GM12874 (cell line): Measurements from ENCODE around the gene POU3F1.

Source experiments
- CTCF ChIP-seq: IDR thresholded peaks from 2 replicates; pipeline ENCODE4 v1.5.1; 2011; ENCODE audit warnings: low read depth, mild to moderate bottlenecking, control low read depth, low read length, moderate library complexity; ENCODE audit not compliant: insufficient read depth

The POU3F1 gene

DNA sequence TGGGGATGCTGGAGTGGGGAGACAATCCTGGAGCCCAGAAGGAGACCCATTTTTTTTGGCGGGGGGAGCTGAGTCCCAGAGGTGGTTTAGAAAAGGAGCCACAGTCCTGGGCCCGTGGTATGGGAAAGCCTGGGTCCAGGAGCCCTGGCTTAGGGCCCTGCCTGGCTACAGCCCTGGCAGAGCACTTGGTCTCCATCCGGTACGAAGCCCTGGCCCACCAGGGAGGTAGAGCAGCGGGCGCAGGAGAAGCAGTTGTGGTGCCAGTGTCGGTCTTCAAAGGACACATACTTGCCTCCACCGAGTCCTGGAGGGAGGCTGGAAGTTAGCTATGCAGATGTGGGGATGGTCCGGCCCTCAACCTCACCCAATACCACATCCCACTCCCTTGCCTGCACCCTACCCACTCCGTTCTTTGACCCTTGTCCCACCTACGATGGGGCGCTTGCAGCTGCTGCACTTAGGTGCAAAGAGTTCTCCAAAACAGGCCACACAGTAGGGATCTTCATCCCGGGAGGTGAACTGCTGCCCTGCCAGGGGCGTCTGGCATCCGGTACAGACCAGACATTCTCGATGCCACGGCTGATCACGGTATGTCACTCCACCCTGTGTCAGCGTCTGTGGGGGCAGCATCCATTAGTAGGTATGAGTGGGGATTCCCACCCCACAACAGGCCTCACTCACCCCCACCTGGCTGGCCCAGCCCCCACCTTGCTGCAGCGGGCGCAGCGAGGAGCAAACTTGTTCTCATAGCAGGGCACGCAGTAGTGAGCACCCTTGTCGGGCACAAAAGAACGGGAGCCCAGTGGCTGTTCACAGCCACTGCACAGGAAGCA is 49.1 kb downstream of the POU3F1 start:
- TF ChIP-seq CTCF = no peak

- no peak for TF ChIP-seq CTCF
These were observed 50.7 kb downstream of the POU3F1 start for GRCh38 chr1:37995751-37996345.

DNA sequence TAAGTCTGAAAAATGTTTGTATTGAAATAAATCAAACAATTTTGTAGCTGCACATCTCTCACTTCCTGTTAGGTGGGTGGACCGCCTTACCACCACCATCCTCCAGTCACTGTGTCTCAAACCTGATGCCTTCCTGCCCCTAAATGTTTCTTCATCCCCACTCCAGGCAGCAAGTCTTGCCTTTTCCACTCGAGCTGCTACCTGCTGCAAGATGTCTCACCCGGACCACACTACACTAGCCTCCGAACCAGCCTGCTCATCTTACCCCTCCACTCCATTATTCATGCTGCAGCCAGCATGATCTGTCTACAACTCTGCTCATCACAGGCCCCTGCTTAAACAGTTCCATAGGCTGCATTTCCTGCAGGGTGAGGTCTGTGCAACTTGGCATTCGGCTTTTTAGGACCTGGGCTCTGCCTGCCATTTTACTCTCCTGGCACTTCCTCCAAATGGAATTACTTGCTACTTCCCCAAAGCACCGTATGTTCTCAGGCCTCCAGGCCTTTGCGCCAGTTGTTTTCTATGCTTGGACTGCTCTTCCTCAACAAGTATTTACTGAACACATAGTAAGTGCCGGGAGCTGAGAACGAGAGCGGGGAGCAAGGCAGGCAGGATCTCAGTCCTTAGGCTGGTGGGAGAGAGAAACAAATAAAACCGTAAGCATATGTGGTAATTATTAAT is 51.6 kb downstream of the POU3F1 start:
- TF ChIP-seq CTCF = no peak
